ENCODE measurements around the gene DMAC2.
"Not testable (repeated sequence)": the region's sequence is repeated elsewhere in the genome, so short reads cannot be mapped to it uniquely, and the experiment has no call there.

Gene DMAC2

DNA sequence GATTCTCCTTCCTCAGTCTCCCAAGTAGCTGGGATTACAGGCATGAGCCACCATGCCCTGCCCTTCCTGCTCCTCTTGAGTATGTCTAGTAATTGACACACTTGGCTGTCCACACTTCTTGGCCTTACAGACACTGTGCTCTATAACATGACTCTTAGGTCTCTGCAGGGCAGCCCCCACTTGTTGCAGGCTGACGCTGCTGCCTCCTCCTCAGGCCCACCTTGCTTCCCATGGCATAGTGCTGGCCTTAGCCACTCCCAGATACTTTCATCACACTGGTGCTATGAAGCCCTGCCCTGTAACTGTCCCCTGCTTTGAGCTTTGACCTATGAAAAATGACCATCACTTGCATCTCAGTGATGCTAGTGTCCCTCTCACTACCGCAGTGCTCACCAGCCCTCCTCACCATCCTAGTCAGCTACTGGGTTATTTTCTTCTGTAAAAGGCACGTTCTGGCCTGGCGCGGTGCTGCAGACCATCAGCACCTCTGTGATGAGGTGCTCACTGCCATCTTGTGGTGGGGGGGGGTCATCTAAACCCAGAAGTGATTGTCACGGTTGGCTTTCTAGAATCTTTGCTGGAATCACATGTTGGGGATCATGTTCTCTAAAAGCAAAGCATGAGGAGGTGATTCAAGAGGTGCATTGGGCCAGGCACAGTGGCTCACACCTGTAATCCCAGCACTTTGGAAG is 13.0 kb upstream of the DMAC2 start:
- Mint-ChIP-seq H3K4me3 (no peak overlapping the region), H3K9me3 (no peaks in the 10 kb centered on the region), H3K36me3 (ENCODE audit: low read depth) (no peaks in the 10 kb centered on the region), H3K4me1 (ENCODE audit: low read depth) (peaks cover 27% of the 10 kb centered on the region), H3K27me3 (ENCODE audit: low read depth) (peaks cover 5% of the 10 kb centered on the region), H3K27ac (no peak overlapping the region)

DNA sequence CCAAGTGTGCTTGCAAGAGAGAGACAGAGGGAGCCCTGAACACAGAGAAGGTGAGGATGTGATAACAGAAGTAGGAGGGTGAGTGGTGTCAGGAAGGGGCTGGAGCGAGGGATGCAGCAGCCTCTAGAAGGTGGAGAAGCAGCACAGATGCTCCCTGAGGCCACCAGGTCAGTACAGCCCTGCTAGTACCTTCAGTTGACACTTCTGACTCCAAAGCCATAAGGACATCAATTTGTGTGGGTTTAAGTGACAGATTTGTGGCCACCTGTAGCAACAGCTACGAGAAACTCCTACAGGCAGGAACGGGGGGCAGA is 10.1 kb upstream of the DMAC2 start:
- no peaks in the 10 kb centered on the region for H3K36me3 Mint-ChIP-seq (ENCODE audit: low read depth)
- H3K4me1 Mint-ChIP-seq (ENCODE audit: low read depth): peaks cover 14% of the 10 kb centered on the region
- H3K27ac Mint-ChIP-seq: no peak overlapping the region
- no peak overlapping the region for H3K4me3 Mint-ChIP-seq
- H3K27me3 Mint-ChIP-seq (ENCODE audit: low read depth): peaks cover 9% of the 10 kb centered on the region
- no peaks in the 10 kb centered on the region for H3K9me3 Mint-ChIP-seq

DNA sequence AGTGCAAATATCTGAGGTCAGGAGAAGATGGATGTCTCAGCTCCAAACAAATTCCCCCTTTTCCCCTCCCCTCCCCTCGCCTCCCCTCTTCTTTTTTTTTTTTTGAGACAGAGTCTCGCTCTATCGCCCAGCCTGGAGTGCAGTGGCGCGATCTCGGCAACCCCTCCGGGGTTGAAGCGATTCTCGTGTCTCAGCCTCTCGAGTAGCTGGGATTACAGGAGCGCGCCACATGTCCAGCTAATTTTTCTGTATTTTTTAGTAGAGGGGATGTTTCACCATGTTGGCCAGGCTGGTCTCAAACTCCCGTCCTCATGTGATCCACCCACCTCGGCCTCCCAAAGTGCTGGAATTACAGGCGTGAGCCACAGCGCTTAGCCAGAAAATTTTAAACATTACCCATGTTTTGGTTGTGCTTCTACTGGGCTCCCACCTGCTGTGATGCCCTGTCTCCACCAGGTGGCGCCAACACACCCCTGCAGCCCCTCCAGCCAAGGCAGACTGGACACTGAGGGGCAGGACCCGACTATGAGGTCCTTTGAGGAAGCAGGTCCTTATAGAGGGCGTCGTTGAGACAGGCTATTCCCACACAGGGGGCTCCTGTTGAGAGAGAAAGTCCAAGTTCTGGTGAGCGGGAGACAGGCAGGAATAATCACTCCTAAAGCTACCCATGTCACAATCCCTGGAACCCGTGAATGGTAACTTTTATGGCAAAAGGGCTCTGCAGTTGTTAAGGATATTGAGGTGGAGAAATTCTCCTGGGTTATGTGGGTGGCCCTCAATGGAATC is 9.6 kb upstream of the DMAC2 start:
- Mint-ChIP-seq H3K4me3 (peak overlapping the region; percentile 74), H3K36me3 (ENCODE audit: low read depth) (no peaks in the 10 kb centered on the region), H3K9me3 (no peaks in the 10 kb centered on the region), H3K4me1 (ENCODE audit: low read depth) (peaks cover 11% of the 10 kb centered on the region), H3K27me3 (ENCODE audit: low read depth) (peaks cover 9% of the 10 kb centered on the region), H3K27ac (peak overlapping the region; percentile 64)

DNA sequence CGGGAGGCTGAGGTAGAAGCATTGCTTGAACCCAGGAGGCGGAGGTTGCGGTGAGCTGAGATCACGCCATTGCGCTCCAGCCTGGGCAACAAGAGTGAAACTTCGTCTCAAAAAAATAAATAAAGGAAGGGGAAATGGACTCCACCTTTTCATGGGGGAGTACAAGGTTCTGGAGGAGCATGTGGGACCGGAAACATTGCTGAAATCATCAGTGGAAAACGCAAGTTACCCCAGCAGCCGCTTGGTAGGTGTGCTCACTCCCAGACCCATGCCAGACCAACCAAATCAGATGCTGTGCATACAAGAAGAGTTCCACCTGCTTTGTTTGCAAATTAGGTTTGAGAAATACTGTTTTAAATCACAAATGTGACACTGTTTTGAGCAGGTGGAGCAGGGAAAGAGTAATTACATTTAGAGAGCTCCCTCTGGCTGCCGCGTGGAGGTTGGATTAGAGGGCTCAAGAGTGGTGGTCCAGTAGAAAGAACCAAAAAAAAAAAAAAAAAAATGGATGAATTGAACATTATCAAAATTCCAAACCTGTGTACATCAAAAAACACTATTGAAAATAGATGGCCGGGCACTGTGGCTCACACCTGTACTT is 8.1 kb upstream of the DMAC2 start:
- Mint-ChIP-seq H3K27me3 (ENCODE audit: low read depth) (peaks cover 15% of the 10 kb centered on the region), H3K4me1 (ENCODE audit: low read depth) (peaks cover 4% of the 10 kb centered on the region), H3K9me3 (no peaks in the 10 kb centered on the region), H3K27ac (no peak overlapping the region), H3K36me3 (ENCODE audit: low read depth) (no peaks in the 10 kb centered on the region), H3K4me3 (peak overlapping the region; percentile 28)

DNA sequence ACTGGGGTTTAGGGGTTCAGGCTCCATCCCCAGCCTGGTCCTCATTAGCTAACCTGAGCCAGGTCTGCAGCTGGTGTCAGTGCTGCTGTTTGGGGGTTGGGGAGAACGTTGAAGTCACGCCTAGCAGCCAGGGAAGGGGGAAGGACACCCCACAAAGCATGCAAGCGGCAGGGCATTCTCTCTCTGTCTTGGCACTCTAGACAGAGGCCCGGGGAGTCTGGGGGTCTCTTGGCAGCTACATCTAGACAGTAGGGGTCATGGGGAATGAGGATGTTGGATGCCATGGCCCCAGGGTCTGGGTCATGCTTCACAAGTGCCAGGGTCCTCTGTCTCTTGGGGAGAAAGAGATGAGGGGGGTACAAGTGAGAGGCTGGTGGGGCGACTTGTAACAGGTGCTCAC is 5.9 kb upstream of the DMAC2 start:
- Mint-ChIP-seq H3K27me3 (ENCODE audit: low read depth) (peaks cover 15% of the 10 kb centered on the region), H3K4me3 (no peak overlapping the region), H3K4me1 (ENCODE audit: low read depth) (peaks cover 4% of the 10 kb centered on the region), H3K36me3 (ENCODE audit: low read depth) (no peaks in the 10 kb centered on the region), H3K27ac (no peak overlapping the region), H3K9me3 (no peaks in the 10 kb centered on the region)

DNA sequence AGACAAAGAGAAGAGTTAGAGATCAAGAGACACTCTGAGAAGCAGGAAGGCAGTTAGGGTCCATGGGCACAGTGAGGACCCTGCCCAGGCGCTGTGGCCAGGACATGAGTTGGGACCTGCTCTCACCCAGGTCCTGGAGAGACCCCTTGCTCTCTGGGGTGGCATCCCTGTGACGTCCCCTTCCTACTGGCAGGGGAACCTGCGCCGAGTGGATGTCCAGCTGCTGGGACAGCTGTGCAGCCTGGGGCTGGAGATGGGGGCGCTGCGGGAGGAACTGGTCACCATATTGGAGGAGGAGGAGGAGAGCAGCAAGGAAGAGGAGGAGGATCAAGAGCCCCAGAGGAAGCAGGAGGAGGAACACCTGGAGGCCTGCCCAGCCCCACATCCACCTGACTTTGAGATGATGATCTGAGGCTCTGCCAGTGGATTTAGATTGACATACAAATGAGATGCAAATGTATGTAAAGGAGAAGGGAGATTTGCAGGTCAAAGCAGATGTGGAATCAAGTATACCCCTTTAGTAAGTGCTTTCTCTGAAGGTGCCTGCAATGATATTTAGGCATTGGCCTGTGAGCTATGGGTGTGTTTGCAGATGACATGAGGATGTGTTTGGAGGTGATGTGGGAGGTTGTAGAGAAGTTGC is 4.2 kb upstream of the DMAC2 start:
- Mint-ChIP-seq H3K4me1 (ENCODE audit: low read depth) (peaks cover 3% of the 10 kb centered on the region), H3K27me3 (ENCODE audit: low read depth) (peaks cover 10% of the 10 kb centered on the region), H3K9me3 (no peaks in the 10 kb centered on the region), H3K36me3 (ENCODE audit: low read depth) (no peaks in the 10 kb centered on the region), H3K27ac (no peak overlapping the region), H3K4me3 (no peak overlapping the region)

DNA sequence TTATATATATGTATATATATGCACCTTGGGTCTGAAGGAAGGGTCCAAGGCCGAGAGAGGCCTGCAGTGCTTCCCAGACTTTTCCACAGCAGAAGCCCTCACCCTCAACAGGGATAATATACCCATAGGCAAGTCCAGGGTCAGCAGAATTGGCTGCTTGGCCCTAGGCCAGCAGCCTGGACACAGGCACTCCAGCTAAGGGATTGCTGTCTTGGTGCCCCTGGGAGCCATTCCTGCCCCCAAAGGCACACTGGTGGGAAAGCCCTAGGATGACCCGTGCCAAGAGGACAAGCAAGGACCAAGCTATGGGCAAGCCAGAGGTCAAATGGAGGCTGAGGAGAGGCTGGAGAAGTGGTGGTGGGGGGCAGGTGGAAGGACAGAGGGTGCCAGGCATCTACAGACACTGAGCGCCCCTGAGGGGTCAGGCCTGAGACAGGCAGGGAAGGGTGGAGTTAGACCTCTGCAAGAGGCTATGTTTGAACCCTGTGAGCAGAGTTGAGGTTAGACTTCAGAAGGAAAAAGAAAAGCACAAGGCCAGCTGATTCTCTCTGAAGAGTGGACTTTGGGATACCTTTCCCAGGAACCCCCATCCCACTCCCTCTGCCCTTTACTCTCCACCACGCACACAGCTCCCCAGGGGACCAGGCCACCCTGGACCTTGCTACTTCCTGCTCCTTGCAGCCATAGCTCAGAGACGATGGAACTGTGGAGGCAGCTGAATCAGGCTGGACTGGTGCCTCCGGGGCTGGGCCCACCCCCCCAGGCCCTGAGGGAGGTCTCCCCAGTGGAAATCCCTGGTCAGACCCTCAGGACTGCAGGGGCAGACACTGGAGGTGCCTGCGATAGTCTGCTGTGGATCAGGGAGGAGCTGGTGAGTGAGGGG is 3.0 kb upstream of the DMAC2 start, which contains the start of gene ERICH4:
Gene ERICH4 (plus strand): TSS at position 684 of the 883 bp plus-strand sequence. CDS start 14 bp downstream, at position 698.
- Mint-ChIP-seq H3K36me3 (ENCODE audit: low read depth) (peaks cover 1% of the 10 kb centered on the region), H3K27me3 (ENCODE audit: low read depth) (peaks cover 10% of the 10 kb centered on the region), H3K4me3 (no peak within 1 kb of the TSS), H3K4me1 (ENCODE audit: low read depth) (peaks cover 9% of the 10 kb centered on the region), H3K27ac (peak within 1 kb of the TSS; percentile 9), H3K9me3 (no peaks in the 10 kb centered on the region)

DNA sequence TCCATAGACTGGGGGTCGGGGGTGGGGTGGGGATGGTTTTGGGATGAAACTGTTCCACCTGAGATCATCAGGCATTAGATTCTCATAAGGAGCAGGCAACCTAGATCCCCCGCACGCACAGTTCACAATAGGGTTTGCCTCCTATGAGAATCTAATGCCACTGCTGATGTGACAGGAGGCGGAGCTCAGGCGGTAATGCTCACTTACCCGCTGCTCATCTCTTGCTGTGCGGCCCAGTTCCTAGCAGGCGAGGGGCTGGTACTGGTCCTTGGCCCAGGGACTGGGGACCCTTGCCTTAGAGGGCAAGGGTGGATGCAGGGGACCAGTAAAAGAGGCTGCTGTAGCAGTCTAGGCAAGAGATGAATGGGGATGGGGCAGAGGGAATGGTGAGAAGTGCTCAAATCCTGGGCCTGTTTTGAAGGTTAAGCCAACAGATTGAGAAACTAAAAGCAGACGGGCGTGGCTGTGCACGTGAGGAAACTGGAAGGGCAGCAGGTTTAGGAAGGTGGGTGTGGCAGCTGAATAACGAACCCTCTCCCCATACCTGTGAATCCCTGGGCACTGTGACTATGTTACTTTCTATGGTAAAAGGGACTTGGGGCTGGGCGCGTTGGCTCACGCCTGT is 1.7 kb upstream of the DMAC2 start:
- H3K9me3 Mint-ChIP-seq: no peaks in the 10 kb centered on the region
- H3K4me1 Mint-ChIP-seq (ENCODE audit: low read depth): peaks cover 14% of the 10 kb centered on the region
- no peak overlapping the region for H3K27ac Mint-ChIP-seq
- no peak overlapping the region for H3K4me3 Mint-ChIP-seq
- peaks cover 7% of the 10 kb centered on the region for H3K27me3 Mint-ChIP-seq (ENCODE audit: low read depth)
- H3K36me3 Mint-ChIP-seq (ENCODE audit: low read depth): peaks cover 3% of the 10 kb centered on the region

DNA sequence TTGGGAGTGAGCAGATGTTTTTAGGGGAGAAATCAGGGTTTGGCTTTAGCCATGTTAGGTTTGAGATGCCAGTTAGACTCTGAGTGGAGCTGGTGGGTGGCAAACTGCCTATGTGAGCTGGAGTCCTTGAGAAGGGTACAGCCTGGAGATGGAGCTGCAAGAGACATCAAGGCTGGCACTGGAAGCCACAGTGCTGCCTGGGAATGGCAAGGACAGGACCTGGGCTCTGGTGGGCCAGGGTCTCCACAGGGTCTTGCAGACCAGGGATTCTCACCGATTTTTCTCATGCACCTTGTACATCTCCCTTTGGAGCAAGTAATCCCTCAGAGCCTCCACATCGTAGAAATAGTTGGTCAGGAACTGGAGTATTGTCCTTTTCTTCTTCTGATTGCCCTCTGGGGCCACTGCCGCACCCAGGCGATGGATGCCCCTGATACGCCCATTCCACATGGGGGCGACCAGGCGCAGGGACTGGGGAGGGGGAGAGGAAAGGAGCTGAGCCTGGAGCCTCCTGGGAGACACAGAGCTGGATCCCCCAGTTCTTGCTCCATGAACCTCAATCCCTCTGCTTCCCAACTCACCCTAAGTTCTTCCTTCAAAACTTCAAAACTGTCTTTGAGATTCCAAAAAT is 1.7 kb downstream of the DMAC2 start:
- Mint-ChIP-seq H3K9me3 (no peaks in the 10 kb centered on the region), H3K27me3 (ENCODE audit: low read depth) (no peaks in the 10 kb centered on the region), H3K36me3 (ENCODE audit: low read depth) (peaks cover 5% of the 10 kb centered on the region), H3K27ac (peak overlapping the region; percentile 41), H3K4me3 (peak overlapping the region; percentile 56), H3K4me1 (ENCODE audit: low read depth) (peaks cover 17% of the 10 kb centered on the region)

DNA sequence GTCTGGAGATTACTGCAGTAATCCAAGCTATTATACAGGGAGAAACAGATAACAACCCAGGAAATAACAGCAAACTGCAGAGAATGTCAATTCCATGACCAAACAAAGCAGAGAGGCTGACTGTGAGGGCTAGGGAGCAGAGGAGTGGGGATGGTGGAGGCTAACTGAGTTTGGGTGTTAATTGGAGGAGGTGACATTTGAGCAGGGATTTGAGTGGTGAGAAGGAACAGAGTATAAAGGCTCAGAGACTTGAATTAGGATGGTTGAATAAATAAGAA is 3.1 kb downstream of the DMAC2 start:
- Mint-ChIP-seq H3K4me3 (no peak overlapping the region), H3K36me3 (ENCODE audit: low read depth) (peaks cover 13% of the 10 kb centered on the region), H3K27me3 (ENCODE audit: low read depth) (no peaks in the 10 kb centered on the region), H3K9me3 (no peaks in the 10 kb centered on the region), H3K4me1 (ENCODE audit: low read depth) (peaks cover 18% of the 10 kb centered on the region), H3K27ac (no peak overlapping the region)

DNA sequence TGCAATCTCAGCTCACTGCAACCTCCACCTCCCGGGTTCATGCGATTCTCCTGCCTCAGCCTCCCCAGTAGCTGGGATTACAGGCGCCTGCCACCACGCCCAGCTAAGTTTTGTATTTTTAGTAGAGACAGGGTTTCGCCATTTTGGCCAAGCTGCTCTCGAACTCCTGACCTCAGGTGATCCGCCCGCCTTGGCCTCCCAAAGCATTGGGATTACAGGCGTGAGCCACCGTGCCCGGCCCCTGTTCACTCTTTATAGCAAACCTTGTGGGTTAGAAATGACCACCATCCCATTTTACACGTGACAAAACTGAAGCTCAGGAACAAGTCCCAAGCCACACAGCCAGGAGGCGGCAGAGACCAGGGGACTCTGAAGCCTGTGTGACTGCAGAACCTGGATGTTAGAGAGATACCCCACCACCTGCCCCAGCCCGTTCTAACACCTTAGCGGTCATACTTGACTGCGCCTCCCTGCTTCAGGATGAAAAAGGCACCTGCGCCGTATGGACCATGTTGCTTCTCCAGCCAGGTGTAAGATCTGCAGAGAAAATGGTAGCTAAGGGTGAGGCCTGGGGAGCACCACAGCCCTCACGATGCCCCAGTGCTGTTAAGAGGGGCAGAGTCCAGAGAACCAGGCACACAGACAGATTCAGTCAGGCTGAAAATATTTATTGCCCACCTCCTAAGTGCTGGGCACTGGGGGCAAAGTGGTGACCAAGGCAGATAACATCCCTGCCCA is 3.6 kb downstream of the DMAC2 start:
- Mint-ChIP-seq H3K27me3 (ENCODE audit: low read depth) (no peaks in the 10 kb centered on the region), H3K36me3 (ENCODE audit: low read depth) (peaks cover 14% of the 10 kb centered on the region), H3K4me1 (ENCODE audit: low read depth) (peaks cover 18% of the 10 kb centered on the region), H3K4me3 (no peak overlapping the region), H3K9me3 (no peaks in the 10 kb centered on the region), H3K27ac (no peak overlapping the region)

DNA sequence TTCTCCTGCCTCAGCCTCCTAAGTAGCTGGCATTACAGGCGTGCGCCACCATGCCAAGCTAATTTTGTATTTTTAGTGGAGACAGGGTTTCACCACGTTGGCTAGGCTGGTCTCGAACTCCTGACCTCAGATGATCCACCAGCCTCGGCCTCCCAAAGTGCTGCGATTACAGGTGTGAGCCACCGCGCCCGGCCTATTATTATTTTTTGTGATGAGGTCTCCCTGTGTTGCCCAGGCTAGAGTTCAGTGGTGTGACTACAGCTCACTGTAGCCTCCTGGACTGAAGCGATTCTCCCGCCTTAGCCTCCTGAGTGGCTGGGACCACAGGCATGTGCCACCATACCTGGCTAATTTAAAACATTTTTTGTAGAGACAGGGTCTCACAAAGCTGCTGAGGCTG is 4.3 kb downstream of the DMAC2 start:
- not testable (repeated sequence) for H3K9me3 Mint-ChIP-seq; H3K4me3 Mint-ChIP-seq; H3K27ac Mint-ChIP-seq; H3K27me3 Mint-ChIP-seq (ENCODE audit: low read depth)
- Mint-ChIP-seq H3K36me3 (ENCODE audit: low read depth) (peaks cover 14% of the 10 kb centered on the region), H3K4me1 (ENCODE audit: low read depth) (peaks cover 18% of the 10 kb centered on the region)

DNA sequence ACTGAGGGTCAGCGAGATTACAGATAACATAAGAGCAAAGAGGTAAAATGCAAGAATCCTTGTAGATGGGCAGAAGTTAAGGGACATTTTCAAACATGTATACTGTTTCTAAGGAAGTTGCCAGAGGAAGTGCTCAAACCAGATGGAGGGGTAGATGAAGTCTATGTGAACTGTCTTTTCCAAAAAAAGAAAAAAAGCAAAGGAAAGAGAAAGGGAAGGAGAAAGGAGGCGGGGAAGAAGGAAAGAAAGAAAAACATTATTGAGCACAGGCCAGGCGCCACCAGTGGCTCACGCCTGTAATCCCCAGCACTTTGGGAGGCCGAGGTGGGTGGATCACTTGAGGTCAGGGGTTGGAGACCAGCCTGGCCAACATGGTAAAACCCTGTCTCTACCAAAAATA is 5.3 kb downstream of the DMAC2 start:
- H3K36me3 Mint-ChIP-seq (ENCODE audit: low read depth): peaks cover 14% of the 10 kb centered on the region
- no peak overlapping the region for H3K4me3 Mint-ChIP-seq
- no peak overlapping the region for H3K27ac Mint-ChIP-seq
- no peaks in the 10 kb centered on the region for H3K9me3 Mint-ChIP-seq
- H3K4me1 Mint-ChIP-seq (ENCODE audit: low read depth): peaks cover 16% of the 10 kb centered on the region
- no peaks in the 10 kb centered on the region for H3K27me3 Mint-ChIP-seq (ENCODE audit: low read depth)
